VCaP (cell line): ENCODE measurements around the gene SMYD3.
A peak's percentile ranks its signal among the peaks of the same experiment; 100 is the strongest.

Source experiments
- H3K27ac ChIP-seq: fragments of 450-650 bp; 2 replicates; pipeline ENCODE4 v1.5.1; 2017
- TF ChIP-seq, protein P1 (sequence below): fragments of 450-650 bp; conservative IDR thresholded peaks from 2 replicates; pipeline ENCODE4 v1.5.1; 2017; ENCODE audit warnings: mild to moderate bottlenecking, moderate library complexity

The SMYD3 gene

DNA sequence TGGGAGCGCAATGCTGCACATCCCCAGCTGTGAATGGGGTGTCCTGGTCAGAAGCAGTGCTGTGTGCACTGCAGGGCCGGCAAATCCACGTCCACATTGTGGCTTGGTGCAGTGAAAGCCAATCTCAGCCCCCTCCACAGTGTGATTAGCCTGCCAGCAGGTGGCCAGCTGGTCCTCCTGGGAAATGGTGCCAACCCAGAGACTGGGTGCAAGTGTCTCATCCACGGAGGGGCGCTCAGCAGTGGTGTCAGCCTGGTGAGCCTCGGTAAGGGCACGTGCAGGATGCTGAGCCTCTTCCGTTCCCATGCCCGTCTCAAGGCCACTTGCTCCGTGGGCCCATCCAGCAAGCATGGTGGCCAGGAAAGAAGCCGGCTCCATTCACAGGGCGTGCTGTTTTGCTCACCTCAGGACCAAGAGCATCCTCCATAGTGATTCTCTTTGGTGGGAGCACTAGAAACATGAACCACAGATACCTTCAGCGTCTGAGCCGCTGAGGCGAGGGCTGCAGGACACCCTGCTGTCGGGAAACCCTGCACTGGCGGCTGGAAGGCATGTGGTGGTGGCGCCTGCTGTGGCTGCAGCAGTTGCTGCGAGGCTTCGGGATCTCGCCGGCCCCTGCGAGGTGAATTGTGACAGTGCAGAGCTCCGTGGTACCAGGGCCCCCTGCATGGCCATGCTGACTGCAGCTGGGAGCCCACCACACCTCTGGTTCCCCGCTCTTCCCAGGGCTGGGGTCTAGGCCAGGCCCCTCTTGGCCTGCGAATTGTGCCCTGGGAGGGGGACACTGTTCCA, 2.0 kb upstream of the SMYD3 start:
- TF ChIP-seq, protein P1, sequence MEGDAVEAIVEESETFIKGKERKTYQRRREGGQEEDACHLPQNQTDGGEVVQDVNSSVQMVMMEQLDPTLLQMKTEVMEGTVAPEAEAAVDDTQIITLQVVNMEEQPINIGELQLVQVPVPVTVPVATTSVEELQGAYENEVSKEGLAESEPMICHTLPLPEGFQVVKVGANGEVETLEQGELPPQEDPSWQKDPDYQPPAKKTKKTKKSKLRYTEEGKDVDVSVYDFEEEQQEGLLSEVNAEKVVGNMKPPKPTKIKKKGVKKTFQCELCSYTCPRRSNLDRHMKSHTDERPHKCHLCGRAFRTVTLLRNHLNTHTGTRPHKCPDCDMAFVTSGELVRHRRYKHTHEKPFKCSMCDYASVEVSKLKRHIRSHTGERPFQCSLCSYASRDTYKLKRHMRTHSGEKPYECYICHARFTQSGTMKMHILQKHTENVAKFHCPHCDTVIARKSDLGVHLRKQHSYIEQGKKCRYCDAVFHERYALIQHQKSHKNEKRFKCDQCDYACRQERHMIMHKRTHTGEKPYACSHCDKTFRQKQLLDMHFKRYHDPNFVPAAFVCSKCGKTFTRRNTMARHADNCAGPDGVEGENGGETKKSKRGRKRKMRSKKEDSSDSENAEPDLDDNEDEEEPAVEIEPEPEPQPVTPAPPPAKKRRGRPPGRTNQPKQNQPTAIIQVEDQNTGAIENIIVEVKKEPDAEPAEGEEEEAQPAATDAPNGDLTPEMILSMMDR, result no peak; the same call in 1 of the 2 replicates

DNA sequence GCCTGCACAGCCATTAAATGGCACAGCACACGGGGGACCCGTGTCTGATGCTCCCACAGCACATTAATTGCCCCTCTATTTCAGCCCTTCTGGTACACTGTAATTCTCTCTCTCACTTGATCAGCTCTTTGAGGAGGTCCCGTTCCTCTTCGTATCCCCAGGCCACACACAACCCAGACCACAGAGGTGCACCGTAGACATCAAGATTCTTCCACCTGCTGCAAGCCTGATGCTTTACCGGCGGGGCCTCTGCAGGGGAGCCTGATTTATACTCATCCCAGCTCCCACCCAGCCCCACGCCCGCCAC, 759 bp downstream of the SMYD3 start:
- peak overlapping the region; percentile 92 for H3K27ac ChIP-seq
- TF ChIP-seq, protein P1, result no peak

More for the DNA sequence above, 2.0 kb upstream of the SMYD3 start:
- no peak overlapping the region for H3K27ac ChIP-seq

DNA sequence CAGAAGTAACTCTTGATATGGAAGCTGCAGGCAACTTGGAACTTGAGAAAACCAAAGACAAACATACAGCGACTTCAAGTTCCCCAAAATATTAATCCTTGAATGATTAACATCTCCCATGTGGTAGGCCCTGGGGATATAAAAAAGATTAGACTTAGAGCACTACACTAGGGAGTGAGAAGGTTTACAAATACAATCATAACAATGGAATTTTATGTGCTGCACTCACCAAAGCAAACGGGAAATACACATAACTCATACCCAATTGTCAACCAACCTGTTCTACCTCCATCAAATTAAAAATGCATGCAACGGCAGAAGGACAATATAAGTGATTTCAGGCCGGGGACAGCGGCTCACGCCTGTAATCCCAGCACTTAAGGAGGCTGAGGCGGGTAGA, 3.7 kb downstream of the SMYD3 start:
- H3K27ac ChIP-seq, result peak overlapping the region; percentile 92
- TF ChIP-seq, protein P1, result no peak

DNA sequence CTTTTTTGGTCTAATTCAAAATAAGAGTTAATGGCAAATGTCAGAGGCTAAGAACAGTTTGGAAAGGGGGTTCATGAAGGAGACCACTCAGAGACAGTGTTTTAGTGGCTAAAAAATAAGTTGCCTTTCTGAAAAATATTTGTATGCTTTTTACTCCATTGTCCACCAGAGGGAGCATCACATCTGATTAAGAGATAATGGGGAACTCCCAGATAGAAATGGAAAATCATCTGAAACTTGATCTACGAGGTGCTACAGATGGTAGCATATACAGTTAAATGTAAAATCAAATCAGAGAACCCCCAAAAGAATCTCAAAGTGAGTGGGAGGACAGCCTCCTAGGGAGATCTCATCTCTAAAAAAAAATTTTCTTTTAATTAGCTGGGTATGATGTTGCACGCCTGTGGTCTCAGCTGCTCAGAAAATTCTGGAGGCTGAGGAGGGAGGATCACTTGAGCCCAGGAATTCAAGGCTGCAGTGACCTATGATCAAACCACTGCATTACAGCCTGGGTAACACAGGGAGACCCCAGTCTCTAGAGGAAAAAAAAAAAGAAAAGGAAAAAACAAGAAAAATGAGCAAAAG, 9.7 kb downstream of the SMYD3 start:
- TF ChIP-seq, protein P1, result peak; percentile 76
- peak overlapping the region; percentile 7; the same call in 1 of the 2 replicates for H3K27ac ChIP-seq

DNA sequence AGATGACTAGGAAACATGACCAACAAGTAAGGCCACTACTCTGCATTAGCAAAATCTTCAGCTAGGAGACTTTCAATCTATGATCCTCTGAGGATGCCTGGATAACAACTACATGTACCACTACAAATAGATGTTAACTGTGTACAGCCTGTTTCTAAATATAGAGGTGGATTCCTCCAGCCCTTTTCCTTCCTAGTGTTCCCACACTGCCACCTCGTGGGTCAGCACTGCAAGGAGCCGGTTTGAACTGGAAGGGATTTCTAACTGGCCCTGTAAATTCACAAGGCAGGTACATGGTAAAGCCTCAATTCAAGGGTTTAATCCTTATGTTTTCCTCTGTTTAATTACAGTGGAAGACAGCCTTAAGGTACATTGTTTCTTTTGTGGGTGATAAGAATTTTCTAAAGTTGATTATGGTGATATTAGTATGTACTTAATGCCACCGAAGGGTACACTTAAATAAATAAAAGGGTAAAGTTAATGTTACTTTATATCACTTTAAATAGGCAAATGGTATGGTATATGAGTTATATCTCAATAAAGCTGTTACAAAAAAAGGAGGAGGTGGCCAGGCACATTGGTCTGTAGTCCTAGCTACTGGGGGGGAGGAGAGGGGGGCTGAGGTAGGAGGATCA, 14.4 kb downstream of the SMYD3 start:
- TF ChIP-seq, protein P1, result peak; percentile 96
- H3K27ac ChIP-seq, result peak overlapping the region; percentile 38

DNA sequence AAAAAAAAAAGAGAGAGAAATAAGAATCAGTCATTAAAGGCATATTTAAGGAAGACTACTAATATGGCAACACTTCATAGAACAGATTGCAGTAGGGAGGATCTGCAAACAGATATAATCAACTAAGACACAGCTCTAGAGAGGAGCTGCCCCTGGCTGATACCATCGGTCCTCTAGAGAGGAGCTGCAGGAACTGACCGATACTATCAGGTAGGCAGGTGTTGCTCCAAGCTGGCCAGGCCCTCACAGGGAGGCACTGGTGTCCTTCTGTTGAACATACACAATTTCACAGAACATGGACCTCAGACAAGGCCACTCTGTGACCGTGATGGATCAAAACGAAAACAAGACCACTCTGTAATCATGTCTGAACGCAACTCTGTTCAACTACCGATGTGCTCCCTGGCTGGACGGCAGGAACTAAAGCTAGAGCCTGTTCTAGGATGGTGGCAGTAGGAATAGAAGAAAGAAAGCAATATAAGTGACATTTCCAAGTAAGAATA, 15.5 kb downstream of the SMYD3 start:
- TF ChIP-seq, protein P1, result no peak
- H3K27ac ChIP-seq, result peak overlapping the region; percentile 38; the same call in 1 of the 2 replicates

DNA sequence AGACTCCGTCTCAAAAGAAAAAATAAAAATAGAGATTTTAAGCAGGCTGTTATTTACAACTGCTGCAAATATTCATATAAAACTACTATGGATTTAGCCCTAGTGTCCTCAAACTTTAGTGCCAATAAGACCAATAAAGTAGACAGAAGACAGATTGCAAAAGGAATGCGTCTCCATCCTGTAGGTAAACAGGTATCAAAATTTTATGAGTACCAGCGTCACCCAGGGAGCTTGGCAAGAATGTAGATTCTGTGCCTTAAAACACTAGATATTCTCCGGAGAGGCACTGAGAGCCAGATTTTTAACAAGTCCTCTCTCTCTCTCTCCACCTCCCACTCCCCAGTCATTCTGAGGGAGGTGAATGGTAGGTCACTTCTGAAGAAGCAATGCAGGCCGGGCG, 18.4 kb downstream of the SMYD3 start:
- TF ChIP-seq, protein P1, result no peak
- peak overlapping the region; percentile 59 for H3K27ac ChIP-seq
